Upper lobe of right lung (tissue), 1 donor: ENCODE data around the gene LMO4. TPM values are rescaled to one million over a fixed set of nuclear protein-coding genes. Genes with fewer than 3 reads are reported as not detected.

Source experiments
- ATAC-seq: fragments of 200-7000 bp; cut with Tn5 transposase; one replicate; pipeline ENCODE4 v1.9.1; 2020; ENCODE audit warnings: mild to moderate bottlenecking, moderate library complexity
- DNase-seq: peaks from one replicate; pipeline ENCODE4 v3.0.0-alpha.2; 2020
- H3K27ac ChIP-seq: fragments of 200-600 bp; one replicate; pipeline ENCODE4 v1.8.0; 2022
- H3K27me3 ChIP-seq: fragments of 200-600 bp; one replicate; pipeline ENCODE4 v1.8.0; 2022; ENCODE audit warnings: mild to moderate bottlenecking
- H3K36me3 ChIP-seq: fragments of 200-600 bp; one replicate; pipeline ENCODE4 v1.8.0; 2022
- H3K4me1 ChIP-seq: fragments of 200-600 bp; one replicate; pipeline ENCODE4 v1.8.0; 2022
- H3K4me3 ChIP-seq: fragments of 200-600 bp; one replicate; pipeline ENCODE4 v1.8.0; 2022; ENCODE audit warnings: mild to moderate bottlenecking
- H3K9me3 ChIP-seq: fragments of 200-600 bp; one replicate; pipeline ENCODE4 v1.8.0; 2022
- intact Hi-C: fragments of 100-400 bp; cut with DNase I; formaldehyde crosslinking; loops from one replicate; pipeline ENCODE4 v1.11.0; 2022
- total RNA-seq: library from RNA; stranded (reverse); fragmentation: NEBNext Ultra II Directional; extraction: Animal tissue kit (Norgen Biotek cat#: 25700); gene quantifications from one replicate; pipeline ENCODE4 v1.2.1, GENCODE V29; 2021
- TF ChIP-seq, protein P1 (sequence below): fragments of 200-600 bp; IDR thresholded peaks from one replicate; pipeline ENCODE4 v1.8.0; 2022; ENCODE audit warnings: antibody characterized with exemption
- donor health status: DM: no; HTN: yes; CAD: no; lungs with severe emphysema.

LMO4 gene
- total RNA-seq, 1 donor from 2014 or later = 46.5 TPM

DNA sequence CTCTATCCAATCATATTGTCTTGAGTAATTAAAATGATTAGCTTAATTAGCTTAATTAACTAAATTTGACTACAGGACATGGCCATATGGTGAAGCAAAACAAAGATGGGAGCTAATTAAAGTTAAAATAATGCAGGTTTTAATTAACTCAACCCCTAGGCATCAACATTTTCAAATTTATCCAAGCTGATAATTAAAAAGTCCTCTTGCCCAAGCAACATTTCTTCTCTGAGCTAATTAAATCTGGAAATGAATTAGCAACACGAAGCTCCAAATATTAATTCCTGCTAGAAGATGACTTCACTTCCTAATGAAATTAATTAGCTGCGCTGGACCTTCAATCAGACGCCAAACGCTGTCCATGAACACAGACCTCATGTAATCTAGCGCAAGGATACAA is 27.9 kb downstream of the LMO4 start:
- H3K27me3 ChIP-seq = no peaks in the 10 kb centered on the region
- H3K36me3 ChIP-seq = no peaks in the 10 kb centered on the region
- H3K4me1 ChIP-seq = no peaks in the 10 kb centered on the region
- intact Hi-C loops = no loop called here
- DNase-seq (no peak), ATAC-seq (no peak)
- no peaks in the 10 kb centered on the region for H3K9me3 ChIP-seq
- H3K4me3 ChIP-seq = no peak overlapping the region
- no peak overlapping the region for H3K27ac ChIP-seq
- TF ChIP-seq, protein P1, sequence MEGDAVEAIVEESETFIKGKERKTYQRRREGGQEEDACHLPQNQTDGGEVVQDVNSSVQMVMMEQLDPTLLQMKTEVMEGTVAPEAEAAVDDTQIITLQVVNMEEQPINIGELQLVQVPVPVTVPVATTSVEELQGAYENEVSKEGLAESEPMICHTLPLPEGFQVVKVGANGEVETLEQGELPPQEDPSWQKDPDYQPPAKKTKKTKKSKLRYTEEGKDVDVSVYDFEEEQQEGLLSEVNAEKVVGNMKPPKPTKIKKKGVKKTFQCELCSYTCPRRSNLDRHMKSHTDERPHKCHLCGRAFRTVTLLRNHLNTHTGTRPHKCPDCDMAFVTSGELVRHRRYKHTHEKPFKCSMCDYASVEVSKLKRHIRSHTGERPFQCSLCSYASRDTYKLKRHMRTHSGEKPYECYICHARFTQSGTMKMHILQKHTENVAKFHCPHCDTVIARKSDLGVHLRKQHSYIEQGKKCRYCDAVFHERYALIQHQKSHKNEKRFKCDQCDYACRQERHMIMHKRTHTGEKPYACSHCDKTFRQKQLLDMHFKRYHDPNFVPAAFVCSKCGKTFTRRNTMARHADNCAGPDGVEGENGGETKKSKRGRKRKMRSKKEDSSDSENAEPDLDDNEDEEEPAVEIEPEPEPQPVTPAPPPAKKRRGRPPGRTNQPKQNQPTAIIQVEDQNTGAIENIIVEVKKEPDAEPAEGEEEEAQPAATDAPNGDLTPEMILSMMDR = no peak

DNA sequence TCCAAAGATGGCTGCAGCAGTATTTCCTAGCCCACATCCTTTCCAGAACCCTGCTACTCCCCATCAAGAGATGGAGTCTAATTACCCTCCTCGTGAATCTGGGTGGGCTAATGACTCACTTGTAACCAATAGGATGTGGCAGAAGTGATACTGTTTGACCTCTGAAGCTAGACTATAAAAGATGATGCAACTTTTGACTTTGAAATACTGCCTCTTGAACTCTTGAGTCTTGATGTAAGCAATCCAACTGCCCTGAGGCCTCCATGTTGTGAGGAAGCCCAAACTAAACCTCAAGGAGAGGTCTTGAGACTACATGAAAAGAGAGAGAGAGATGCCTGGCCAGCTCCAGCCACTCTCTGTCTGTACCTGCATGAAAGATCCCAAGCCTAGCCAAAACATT is 29.5 kb downstream of the LMO4 start:
- DNase-seq (no peak), ATAC-seq (no peak)
- intact Hi-C loops = no loop called here
- Histone ChIP-seq H3K27me3 (no peaks in the 10 kb centered on the region), H3K36me3 (no peaks in the 10 kb centered on the region), H3K4me3 (no peak overlapping the region), H3K4me1 (no peaks in the 10 kb centered on the region), H3K9me3 (no peaks in the 10 kb centered on the region), H3K27ac (no peak overlapping the region)
- TF ChIP-seq, protein P1 = no peak

DNA sequence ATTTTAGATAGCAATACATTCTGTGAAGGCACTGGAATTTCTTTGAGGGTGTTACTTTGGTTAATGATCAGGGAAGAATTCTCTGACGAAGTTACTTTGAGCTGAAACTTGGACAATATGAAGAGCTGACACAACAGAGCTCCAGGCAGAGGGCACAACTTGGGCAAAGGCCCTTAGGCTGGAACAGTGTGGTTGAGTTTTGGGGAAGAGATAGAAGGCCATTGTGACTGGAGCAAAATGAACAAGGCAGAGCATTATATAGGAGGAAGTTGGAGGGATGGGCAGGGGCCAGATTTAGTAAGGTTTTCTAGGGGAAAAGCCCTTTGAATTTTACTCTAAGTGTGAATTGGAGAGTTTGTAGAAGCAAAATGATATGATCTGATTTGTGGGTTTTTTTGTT is 30.9 kb downstream of the LMO4 start:
- intact Hi-C loops = no loop called here
- ATAC-seq (no peak), DNase-seq (no peak)
- no peaks in the 10 kb centered on the region for H3K9me3 ChIP-seq
- H3K27me3 ChIP-seq = no peaks in the 10 kb centered on the region
- H3K27ac ChIP-seq = no peak overlapping the region
- H3K36me3 ChIP-seq = no peaks in the 10 kb centered on the region
- H3K4me3 ChIP-seq = no peak overlapping the region
- TF ChIP-seq, protein P1 = no peak
- H3K4me1 ChIP-seq = no peaks in the 10 kb centered on the region

DNA sequence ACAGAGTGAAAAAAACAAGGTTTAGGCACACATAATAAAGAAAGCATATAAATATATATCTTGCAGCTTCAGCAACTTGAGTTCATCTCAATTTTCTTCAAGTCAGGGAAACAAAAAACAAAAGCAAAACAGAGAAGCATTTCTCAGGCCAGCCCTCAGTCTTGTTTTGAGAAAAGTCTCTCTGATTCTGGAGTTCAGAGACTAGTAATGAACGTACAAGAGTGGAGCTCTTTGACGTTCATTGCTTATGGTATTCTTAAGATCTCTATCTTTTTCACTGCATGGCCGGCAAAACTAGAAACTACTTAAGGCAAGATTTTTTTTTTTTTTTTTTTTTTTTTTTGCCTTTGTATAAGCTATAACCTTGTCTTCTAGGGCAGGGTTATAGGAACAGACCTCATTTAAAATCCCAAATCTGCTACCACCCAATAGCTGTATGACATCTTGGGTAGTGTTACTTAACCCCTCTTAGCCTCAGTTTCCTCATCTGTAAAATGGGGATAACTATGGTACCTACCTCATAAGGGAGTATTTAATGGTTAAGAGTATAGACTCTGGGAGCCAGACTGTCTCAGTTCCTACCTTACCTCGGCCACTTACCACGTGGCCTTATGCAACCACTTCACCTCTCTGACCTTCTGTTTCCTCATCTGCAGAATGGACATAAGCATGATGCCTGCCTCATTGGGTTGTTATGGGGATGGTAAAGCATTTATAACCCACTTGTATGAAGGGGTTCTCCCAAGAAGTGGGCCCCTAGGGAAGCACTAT is 33.6 kb downstream of the LMO4 start:
- no peak for DNase-seq
- H3K36me3 ChIP-seq = no peaks in the 10 kb centered on the region
- H3K4me1 ChIP-seq = no peaks in the 10 kb centered on the region
- ATAC-seq = no peak
- no peaks in the 10 kb centered on the region for H3K27me3 ChIP-seq
- intact Hi-C loops = no loop called here
- H3K9me3 ChIP-seq = no peaks in the 10 kb centered on the region
- no peak overlapping the region for H3K27ac ChIP-seq
- H3K4me3 ChIP-seq = no peak overlapping the region
- TF ChIP-seq, protein P1 = no peak

DNA sequence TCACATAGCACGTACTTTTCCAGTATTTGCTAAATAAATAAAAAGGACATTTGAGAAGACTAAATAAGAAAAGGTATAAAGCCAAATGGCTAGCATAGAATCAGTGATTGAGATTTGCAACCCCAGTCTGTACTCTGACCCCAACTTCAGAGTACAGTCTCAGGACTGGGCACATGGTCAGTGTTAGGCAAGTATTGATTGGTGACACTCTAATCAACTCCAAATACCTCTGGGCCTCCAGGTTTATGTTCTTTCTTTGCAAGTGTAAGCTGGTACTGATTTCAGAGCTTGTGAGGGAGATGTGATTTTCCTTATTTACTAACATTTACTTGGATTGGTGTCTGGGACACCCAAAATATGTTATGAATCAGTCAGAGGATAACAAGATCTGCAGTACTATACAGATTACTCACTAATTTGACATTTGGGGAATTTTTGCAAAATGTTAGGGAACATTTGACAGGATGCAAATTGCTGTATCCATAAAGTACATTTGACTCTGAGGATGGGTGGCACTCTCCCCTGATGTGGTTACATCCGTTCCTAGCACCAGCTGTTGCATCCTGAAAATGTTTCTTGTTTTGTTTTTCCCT is 34.2 kb downstream of the LMO4 start:
- intact Hi-C loops = no loop called here
- H3K36me3 ChIP-seq = no peaks in the 10 kb centered on the region
- TF ChIP-seq, protein P1 = no peak
- DNase-seq = no peak
- ATAC-seq = no peak
- H3K27ac ChIP-seq = no peak overlapping the region
- no peak overlapping the region for H3K4me3 ChIP-seq
- no peaks in the 10 kb centered on the region for H3K4me1 ChIP-seq
- no peaks in the 10 kb centered on the region for H3K9me3 ChIP-seq
- H3K27me3 ChIP-seq = no peaks in the 10 kb centered on the region
